Neural progenitor cell (in vitro differentiated cells): ENCODE data around the gene GCK. TPM values are rescaled to one million over a fixed set of nuclear protein-coding genes. Genes with fewer than 3 reads are reported as not detected.

ENCODE experiments used
- DNase-seq: peaks from one replicate; pipeline ENCODE4 v3.0.0-alpha.2; 2016; ENCODE audit warnings: low spot score
- H2AFZ ChIP-seq: fragments of 200-600 bp; sonication (generic); replicated peaks from 2 replicates; pipeline ENCODE4 v1.6.1; 2016; ENCODE audit warnings: antibody characterized with exemption
- H3F3A ChIP-seq: fragments of 200-600 bp; sonication (generic); 2 replicates; pipeline ENCODE4 v1.6.1; 2016; ENCODE audit warnings: antibody characterized with exemption, low read depth
- H3K27ac ChIP-seq: fragments of 200-600 bp; sonication (generic); 2 replicates; pipeline ENCODE4 v1.5.1; 2016; ENCODE audit warnings: mild to moderate bottlenecking
- H3K27me3 ChIP-seq: fragments of 200-600 bp; sonication (generic); 2 replicates; pipeline ENCODE4 v1.6.1; 2016; ENCODE audit warnings: mild to moderate bottlenecking, moderate library complexity
- H3K36me3 ChIP-seq: fragments of 200-600 bp; sonication (generic); 2 replicates; pipeline ENCODE4 v1.5.1; 2016
- H3K4me1 ChIP-seq: fragments of 200-600 bp; sonication (generic); 2 replicates; pipeline ENCODE4 v1.6.1; 2016; ENCODE audit warnings: mixed run types
- H3K4me2 ChIP-seq: fragments of 200-600 bp; sonication (generic); 2 replicates; pipeline ENCODE4 v1.6.1; 2016
- H3K4me3 ChIP-seq: fragments of 200-600 bp; sonication (generic); 2 replicates; pipeline ENCODE4 v1.5.1; 2016
- H3K79me2 ChIP-seq: fragments of 200-600 bp; sonication (generic); 2 replicates; pipeline ENCODE4 v1.6.1; 2016; ENCODE audit warnings: low read depth
- H3K9ac ChIP-seq: fragments of 200-600 bp; sonication (generic); 2 replicates; pipeline ENCODE4 v1.6.1; 2016
- H3K9me3 ChIP-seq: fragments of 200-600 bp; sonication (generic); 2 replicates; pipeline ENCODE4 v1.5.1; 2016; ENCODE audit warnings: low read depth
- H4K20me1 ChIP-seq: fragments of 200-600 bp; sonication (generic); 2 replicates; pipeline ENCODE4 v1.6.1; 2016; ENCODE audit warnings: low read depth
- H3K27ac Mint-ChIP-seq: 3 replicates; pipeline ENCODE4 v1.8.0; 2021; ENCODE audit warnings: mixed read lengths
- H3K27me3 Mint-ChIP-seq: 2 replicates; pipeline ENCODE4 v1.8.0; 2022; ENCODE audit warnings: low read depth, mild to moderate bottlenecking, inconsistent platforms, moderate library complexity, mixed read lengths; ENCODE audit not compliant: insufficient read depth
- H3K36me3 Mint-ChIP-seq: 3 replicates; pipeline ENCODE4 v1.8.0; 2021; ENCODE audit warnings: mixed read lengths
- H3K4me1 Mint-ChIP-seq: 3 replicates; pipeline ENCODE4 v1.8.0; 2021; ENCODE audit warnings: mixed read lengths
- H3K4me3 Mint-ChIP-seq: 3 replicates; pipeline ENCODE4 v1.8.0; 2021; ENCODE audit warnings: mild to moderate bottlenecking, moderate library complexity, mixed read lengths
- H3K9me3 Mint-ChIP-seq: 3 replicates; pipeline ENCODE4 v1.8.0; 2020; ENCODE audit warnings: mixed read lengths
- EZH2 ChIP-seq: fragments of 200-600 bp; sonication (generic); IDR thresholded peaks from 2 replicates; pipeline ENCODE4 v1.6.1; 2017; ENCODE audit warnings: antibody characterized with exemption, mild to moderate bottlenecking, moderate library complexity
- EZH2phosphoT487 ChIP-seq: fragments of 200-600 bp; sonication (generic); IDR thresholded peaks from 2 replicates; pipeline ENCODE4 v1.6.1; 2017; ENCODE audit warnings: antibody characterized with exemption
- total RNA-seq: library from RNA; depleted of rRNA; stranded (reverse); fragments of >200 nt; gene quantifications from 2 replicates; pipeline ENCODE4 v1.2.3, GENCODE V29; 2015; ENCODE audit warnings: low replicate concordance
- TF ChIP-seq, protein P1 (sequence below): fragments of 200-600 bp; sonication (generic); IDR thresholded peaks from 2 replicates; pipeline ENCODE4 v1.5.1; 2017; ENCODE audit warnings: antibody characterized with exemption, mild to moderate bottlenecking

The GCK gene
- total RNA-seq, 1 donor from 2014 or later = not detected

DNA sequence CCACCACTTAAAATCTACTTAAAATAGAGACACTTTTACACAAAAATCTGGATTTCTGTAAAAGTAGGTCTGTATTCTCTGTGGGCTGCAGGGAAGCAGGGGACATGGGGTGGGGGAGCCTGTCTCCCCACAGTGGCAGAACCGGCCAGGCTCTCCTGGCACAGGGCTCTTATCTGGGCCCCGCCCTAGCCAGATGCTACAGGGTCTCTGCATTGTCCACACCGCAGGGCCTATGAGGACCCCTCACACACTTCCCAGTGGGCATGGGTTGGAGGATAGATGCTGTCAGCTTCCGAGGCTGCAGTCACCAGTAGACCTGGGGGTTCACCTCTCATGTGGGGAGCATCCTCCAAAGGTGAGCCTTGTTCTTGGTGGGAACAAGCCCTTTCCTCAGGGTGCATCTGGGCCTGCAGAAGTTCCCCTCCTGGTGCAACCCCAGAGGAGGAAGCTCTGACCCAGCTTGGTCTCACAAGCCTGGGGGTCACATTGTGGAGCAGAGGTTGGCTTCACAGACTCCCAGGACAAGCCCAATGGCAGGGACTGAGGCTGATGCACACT lies 32.7 kb downstream of the GCK start:
- Histone ChIP-seq H3K9me3 (no peaks in the 10 kb centered on the region), H3K79me2 (no peaks in the 10 kb centered on the region), H3F3A (no peaks in the 10 kb centered on the region), H4K20me1 (no peaks in the 10 kb centered on the region), H3K4me1 (peaks cover 3% of the 10 kb centered on the region), H3K36me3 (no peaks in the 10 kb centered on the region), H3K4me2 (no peak overlapping the region), H2AFZ (no peak overlapping the region), H3K27me3 (no peaks in the 10 kb centered on the region), H3K27ac (no peak overlapping the region), H3K4me3 (no peak overlapping the region), H3K9ac (no peak overlapping the region)
- no peaks in the 10 kb centered on the region for H3K9me3 Mint-ChIP-seq
- no peaks in the 10 kb centered on the region for H3K36me3 Mint-ChIP-seq
- no peak overlapping the region for H3K27ac Mint-ChIP-seq
- TF ChIP-seq EZH2 = no peak
- TF ChIP-seq, protein P1, sequence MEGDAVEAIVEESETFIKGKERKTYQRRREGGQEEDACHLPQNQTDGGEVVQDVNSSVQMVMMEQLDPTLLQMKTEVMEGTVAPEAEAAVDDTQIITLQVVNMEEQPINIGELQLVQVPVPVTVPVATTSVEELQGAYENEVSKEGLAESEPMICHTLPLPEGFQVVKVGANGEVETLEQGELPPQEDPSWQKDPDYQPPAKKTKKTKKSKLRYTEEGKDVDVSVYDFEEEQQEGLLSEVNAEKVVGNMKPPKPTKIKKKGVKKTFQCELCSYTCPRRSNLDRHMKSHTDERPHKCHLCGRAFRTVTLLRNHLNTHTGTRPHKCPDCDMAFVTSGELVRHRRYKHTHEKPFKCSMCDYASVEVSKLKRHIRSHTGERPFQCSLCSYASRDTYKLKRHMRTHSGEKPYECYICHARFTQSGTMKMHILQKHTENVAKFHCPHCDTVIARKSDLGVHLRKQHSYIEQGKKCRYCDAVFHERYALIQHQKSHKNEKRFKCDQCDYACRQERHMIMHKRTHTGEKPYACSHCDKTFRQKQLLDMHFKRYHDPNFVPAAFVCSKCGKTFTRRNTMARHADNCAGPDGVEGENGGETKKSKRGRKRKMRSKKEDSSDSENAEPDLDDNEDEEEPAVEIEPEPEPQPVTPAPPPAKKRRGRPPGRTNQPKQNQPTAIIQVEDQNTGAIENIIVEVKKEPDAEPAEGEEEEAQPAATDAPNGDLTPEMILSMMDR = no peak
- no peak for TF ChIP-seq EZH2phosphoT487
- H3K4me1 Mint-ChIP-seq = peaks cover 8% of the 10 kb centered on the region
- peaks cover 6% of the 10 kb centered on the region for H3K27me3 Mint-ChIP-seq
- no peak for DNase-seq
- no peak overlapping the region for H3K4me3 Mint-ChIP-seq

DNA sequence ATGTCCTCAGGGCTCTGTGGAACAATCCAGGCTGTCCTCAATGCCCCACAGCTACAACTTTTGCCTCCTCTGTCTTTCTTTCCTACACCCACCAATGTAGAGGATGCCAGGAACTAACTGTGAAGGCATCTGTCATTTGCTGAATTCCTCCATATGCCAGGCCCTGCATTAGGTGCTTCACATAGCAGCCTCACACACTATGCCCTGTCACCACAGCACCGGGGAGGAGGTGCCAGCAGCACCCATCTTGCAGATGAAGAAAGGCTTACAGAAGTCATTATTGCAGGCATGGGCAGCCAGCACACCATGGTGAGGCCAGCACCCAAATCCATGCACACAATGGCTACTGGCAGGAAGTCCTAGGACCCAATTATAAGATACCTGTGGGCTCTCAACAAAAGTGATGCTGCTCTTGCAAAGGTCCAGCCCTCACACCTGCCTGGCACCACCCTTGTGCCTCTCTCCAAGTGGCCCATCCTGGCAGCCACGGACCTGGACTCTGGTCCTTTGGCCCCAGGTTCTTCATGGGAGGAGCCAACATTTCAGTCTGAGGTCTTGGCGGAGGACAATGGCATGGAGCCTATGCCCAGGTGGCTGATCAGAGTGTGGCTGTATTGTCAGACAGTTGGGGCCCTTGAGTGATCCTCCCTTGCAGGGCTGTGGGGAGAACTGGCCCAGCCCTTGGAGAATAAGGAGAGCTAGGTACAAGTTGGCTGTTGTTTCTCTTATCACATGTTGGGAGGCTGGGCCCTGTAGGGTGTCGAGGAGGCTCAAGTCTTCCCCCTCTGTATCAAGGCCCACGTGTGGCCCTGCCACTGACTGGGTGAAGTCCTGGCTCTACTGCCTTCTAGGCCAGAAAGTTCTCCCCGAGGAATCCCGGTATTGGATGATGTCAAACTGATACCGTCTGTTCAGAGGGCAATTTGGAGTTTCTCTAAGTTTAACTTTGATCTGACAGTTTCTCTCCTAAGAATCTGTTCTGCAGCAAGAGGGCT lies 33.8 kb downstream of the GCK start:
- H3K27me3 Mint-ChIP-seq = peaks cover 6% of the 10 kb centered on the region
- no peak for DNase-seq

DNA sequence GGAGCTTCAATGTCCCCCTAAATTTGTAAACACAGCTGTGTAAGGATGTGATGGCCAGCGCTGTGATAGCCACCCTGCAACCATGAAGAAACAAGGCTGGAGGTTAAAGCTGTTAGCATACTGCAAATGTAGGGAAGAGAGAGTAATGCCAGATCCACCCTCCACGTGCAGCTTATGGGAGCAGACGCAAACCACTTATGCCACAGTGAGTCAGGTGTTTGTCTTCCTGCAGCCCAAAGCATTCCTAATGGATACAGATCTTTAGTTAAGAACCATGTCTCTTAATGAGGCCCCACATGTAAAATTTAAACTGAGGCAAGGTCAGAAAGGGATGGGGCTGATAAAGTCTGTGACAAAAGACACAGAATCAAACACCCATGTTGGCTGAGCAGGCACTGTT lies 34.5 kb downstream of the GCK start:
- H3K4me1 ChIP-seq = peaks cover 3% of the 10 kb centered on the region
- H3K36me3 ChIP-seq = no peaks in the 10 kb centered on the region
- H4K20me1 ChIP-seq = no peaks in the 10 kb centered on the region
- Mint-ChIP-seq H3K27me3 (peaks cover 7% of the 10 kb centered on the region), H3K9me3 (no peaks in the 10 kb centered on the region), H3K4me1 (peaks cover 8% of the 10 kb centered on the region), H3K36me3 (no peaks in the 10 kb centered on the region), H3K4me3 (no peak overlapping the region), H3K27ac (no peak overlapping the region)
- no peaks in the 10 kb centered on the region for H3F3A ChIP-seq
- no peak overlapping the region for H3K9ac ChIP-seq
- H3K4me2 ChIP-seq = no peak overlapping the region
- TF ChIP-seq EZH2 (no peak), EZH2phosphoT487 (no peak)
- TF ChIP-seq, protein P1 = no peak
- H3K79me2 ChIP-seq = no peaks in the 10 kb centered on the region
- no peaks in the 10 kb centered on the region for H3K27me3 ChIP-seq
- no peaks in the 10 kb centered on the region for H3K9me3 ChIP-seq
- no peak for DNase-seq
- H2AFZ ChIP-seq = no peak overlapping the region
- H3K4me3 ChIP-seq = no peak overlapping the region
- H3K27ac ChIP-seq = no peak overlapping the region

More for the DNA sequence above, 33.8 kb downstream of the GCK start:
- Mint-ChIP-seq H3K27ac (no peak overlapping the region), H3K36me3 (no peaks in the 10 kb centered on the region), H3K4me3 (no peak overlapping the region), H3K9me3 (no peaks in the 10 kb centered on the region), H3K4me1 (peaks cover 8% of the 10 kb centered on the region)
- Histone ChIP-seq H4K20me1 (no peaks in the 10 kb centered on the region), H3K27me3 (no peaks in the 10 kb centered on the region), H3K9me3 (no peaks in the 10 kb centered on the region), H3K9ac (no peak overlapping the region), H3K4me2 (no peak overlapping the region), H3K4me1 (peaks cover 3% of the 10 kb centered on the region), H2AFZ (no peak overlapping the region), H3K4me3 (no peak overlapping the region), H3F3A (no peaks in the 10 kb centered on the region), H3K79me2 (no peaks in the 10 kb centered on the region), H3K36me3 (no peaks in the 10 kb centered on the region), H3K27ac (no peak overlapping the region)
- no peak for TF ChIP-seq EZH2phosphoT487
- no peak for TF ChIP-seq EZH2
- TF ChIP-seq, protein P1 = no peak
